ENCODE data around the gene ATP2A2.

GRCh38 chr12:110243227-110243626, 37.8 kb upstream of the ATP2A2 start:
- TF ChIP-seq CTCF (conservative IDR thresholded peaks at IDR 0.05; ENCODE audit: low read depth, low read length) (no peak), EZH2 (IDR thresholded peaks at IDR 0.05; ENCODE audit: low read length, unreplicated experiment) (no peak)
